GM18499 (cell line): ENCODE data around the gene SETBP1.
"Not testable (repeated sequence)": the region's sequence is repeated elsewhere in the genome, so short reads cannot be mapped to it uniquely, and the experiment has no call there.

ENCODE experiments used
- ATAC-seq: cut with Tn5 transposase; IDR thresholded peaks from one replicate; pipeline ENCODE4 v1.9.1; 2021; ENCODE audit warnings: moderate number of reproducible peaks; ENCODE audit not compliant: insufficient read depth, unreplicated experiment

Gene SETBP1

GRCh38 chr18:44783371-44783770 is 102.7 kb downstream of the SETBP1 start:
- no peak for ATAC-seq

GRCh38 chr18:44786257-44786656 is 105.6 kb downstream of the SETBP1 start:
- ATAC-seq, result no peak

- ATAC-seq, result peak; percentile 56
Observed at GRCh38 chr18:44786688-44787087, 106.0 kb downstream of the SETBP1 start.

- ATAC-seq, result no peak
Observed at GRCh38 chr18:44788334-44788733, 107.6 kb downstream of the SETBP1 start.

- no peak for ATAC-seq
Observed at GRCh38 chr18:44789710-44790109, 109.0 kb downstream of the SETBP1 start.

- ATAC-seq, result no peak
Observed at GRCh38 chr18:44790860-44791259, 110.2 kb downstream of the SETBP1 start.

- no peak for ATAC-seq
Observed at GRCh38 chr18:44791520-44791919, 110.8 kb downstream of the SETBP1 start.

GRCh38 chr18:44792456-44793061 is 111.9 kb downstream of the SETBP1 start:
- ATAC-seq, result no peak

GRCh38 chr18:44793194-44793593 is 112.5 kb downstream of the SETBP1 start:
- ATAC-seq, result no peak

GRCh38 chr18:44793685-44794084 is 113.0 kb downstream of the SETBP1 start:
- no peak for ATAC-seq

GRCh38 chr18:44795241-44795640 is 114.6 kb downstream of the SETBP1 start:
- ATAC-seq, result no peak

GRCh38 chr18:44796429-44797428 is 116.0 kb downstream of the SETBP1 start:
- no peak for ATAC-seq

- no peak for ATAC-seq
Observed at GRCh38 chr18:44798433-44799048, 117.9 kb downstream of the SETBP1 start.

- ATAC-seq, result peak; percentile 31
Observed at GRCh38 chr18:44799382-44799906, 118.8 kb downstream of the SETBP1 start.

GRCh38 chr18:44799907-44800421 is 119.3 kb downstream of the SETBP1 start:
- ATAC-seq, result peak; percentile 33

GRCh38 chr18:44800766-44801165 is 120.1 kb downstream of the SETBP1 start:
- ATAC-seq, result not testable (repeated sequence)

- no peak for ATAC-seq
Observed at GRCh38 chr18:44801781-44802180, 121.1 kb downstream of the SETBP1 start.

- ATAC-seq, result no peak
Observed at GRCh38 chr18:44802508-44802907, 121.8 kb downstream of the SETBP1 start.

- peak; percentile 33 for ATAC-seq
Observed at GRCh38 chr18:44803019-44803650, 122.4 kb downstream of the SETBP1 start.

- ATAC-seq, result no peak
Observed at GRCh38 chr18:44804033-44804432, 123.3 kb downstream of the SETBP1 start.
